GM18508 (cell line): ENCODE data around the gene SAXO2.
"Not testable (repeated sequence)": the region's sequence is repeated elsewhere in the genome, so short reads cannot be mapped to it uniquely, and the experiment has no call there.

Experiments
- ATAC-seq: cut with Tn5 transposase; IDR thresholded peaks from one replicate; pipeline ENCODE4 v1.9.1; 2021; ENCODE audit warnings: moderate number of reproducible peaks; ENCODE audit not compliant: insufficient read depth, unreplicated experiment

SAXO2 gene

GRCh38 chr15:82282386-82282785 lies 19.8 kb downstream of the SAXO2 start:
- not testable (repeated sequence) for ATAC-seq

GRCh38 chr15:82284381-82284780 lies 21.8 kb downstream of the SAXO2 start:
- not testable (repeated sequence) for ATAC-seq

GRCh38 chr15:82286475-82286874 lies 23.9 kb downstream of the SAXO2 start:
- not testable (repeated sequence) for ATAC-seq

- ATAC-seq = not testable (repeated sequence)
Observed at GRCh38 chr15:82288202-82288601, 25.6 kb downstream of the SAXO2 start.

- no peak for ATAC-seq
Observed at GRCh38 chr15:82292271-82292670, 29.7 kb downstream of the SAXO2 start.

GRCh38 chr15:82294061-82294690 lies 31.6 kb downstream of the SAXO2 start:
- no peak for ATAC-seq

GRCh38 chr15:82297546-82297945 lies 34.9 kb downstream of the SAXO2 start:
- no peak for ATAC-seq

GRCh38 chr15:82298032-82298431 lies 35.4 kb downstream of the SAXO2 start:
- ATAC-seq = no peak

- no peak for ATAC-seq
Observed at GRCh38 chr15:82298520-82298919, 35.9 kb downstream of the SAXO2 start.

- ATAC-seq = not testable (repeated sequence)
Observed at GRCh38 chr15:82299511-82299914, 36.9 kb downstream of the SAXO2 start.

- ATAC-seq = not testable (repeated sequence)
Observed at GRCh38 chr15:82300326-82300725, 37.7 kb downstream of the SAXO2 start.

GRCh38 chr15:82300883-82301282 lies 38.3 kb downstream of the SAXO2 start:
- ATAC-seq = no peak

- ATAC-seq = no peak
Observed at GRCh38 chr15:82301296-82302016, 38.8 kb downstream of the SAXO2 start.

GRCh38 chr15:82303956-82304777 lies 41.5 kb downstream of the SAXO2 start:
- ATAC-seq = no peak

GRCh38 chr15:82304778-82305090 lies 42.1 kb downstream of the SAXO2 start:
- no peak for ATAC-seq

- ATAC-seq = no peak
Observed at GRCh38 chr15:82305621-82306048, 43.0 kb downstream of the SAXO2 start.

GRCh38 chr15:82306791-82307713 lies 44.4 kb downstream of the SAXO2 start:
- ATAC-seq = no peak

- no peak for ATAC-seq
Observed at GRCh38 chr15:82307714-82308081, 45.1 kb downstream of the SAXO2 start.

- no peak for ATAC-seq
Observed at GRCh38 chr15:82309802-82310201, 47.2 kb downstream of the SAXO2 start.

GRCh38 chr15:82311321-82311720 lies 48.7 kb downstream of the SAXO2 start:
- ATAC-seq = not testable (repeated sequence)
